Measurements from ENCODE around the gene PREX1. TPM values are rescaled to one million over a fixed set of nuclear protein-coding genes. Genes with fewer than 3 reads are reported as not detected.

PREX1 gene
- total RNA-seq, 1 donor from 2014 or later, result 248 TPM

DNA sequence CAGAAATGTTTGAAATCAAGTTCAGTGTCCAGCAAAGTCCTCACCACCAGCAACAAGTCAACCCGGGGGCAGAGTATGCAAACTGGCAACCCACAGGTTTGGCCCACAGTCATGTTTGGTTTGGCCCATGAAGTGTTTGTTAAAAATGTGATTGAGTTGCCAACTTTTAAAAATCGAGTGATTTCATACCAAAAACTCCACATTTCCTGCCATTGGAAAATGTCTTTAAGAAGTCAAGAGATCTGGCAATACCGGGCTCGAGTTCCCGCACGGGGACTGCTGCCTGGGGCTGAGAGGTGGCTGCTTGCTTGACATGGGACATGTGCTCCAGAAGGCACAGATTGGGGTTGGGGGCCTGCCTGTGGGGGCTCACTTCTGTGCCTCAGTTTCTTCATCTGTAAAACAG lies 36.1 kb downstream of the PREX1 start:
- peaks cover 85% of the 10 kb centered on the region for H3K4me1 Mint-ChIP-seq (ENCODE audit: unreplicated experiment)
- no peak for DNase-seq (ENCODE audit: low spot score)
- H3K27me3 Mint-ChIP-seq (ENCODE audit: unreplicated experiment), result peaks cover 5% of the 10 kb centered on the region
- no peak overlapping the region for H3K27ac Mint-ChIP-seq (ENCODE audit: unreplicated experiment)
- no peak overlapping the region for H3K4me3 Mint-ChIP-seq (ENCODE audit: unreplicated experiment)
- TF ChIP-seq, protein P1, sequence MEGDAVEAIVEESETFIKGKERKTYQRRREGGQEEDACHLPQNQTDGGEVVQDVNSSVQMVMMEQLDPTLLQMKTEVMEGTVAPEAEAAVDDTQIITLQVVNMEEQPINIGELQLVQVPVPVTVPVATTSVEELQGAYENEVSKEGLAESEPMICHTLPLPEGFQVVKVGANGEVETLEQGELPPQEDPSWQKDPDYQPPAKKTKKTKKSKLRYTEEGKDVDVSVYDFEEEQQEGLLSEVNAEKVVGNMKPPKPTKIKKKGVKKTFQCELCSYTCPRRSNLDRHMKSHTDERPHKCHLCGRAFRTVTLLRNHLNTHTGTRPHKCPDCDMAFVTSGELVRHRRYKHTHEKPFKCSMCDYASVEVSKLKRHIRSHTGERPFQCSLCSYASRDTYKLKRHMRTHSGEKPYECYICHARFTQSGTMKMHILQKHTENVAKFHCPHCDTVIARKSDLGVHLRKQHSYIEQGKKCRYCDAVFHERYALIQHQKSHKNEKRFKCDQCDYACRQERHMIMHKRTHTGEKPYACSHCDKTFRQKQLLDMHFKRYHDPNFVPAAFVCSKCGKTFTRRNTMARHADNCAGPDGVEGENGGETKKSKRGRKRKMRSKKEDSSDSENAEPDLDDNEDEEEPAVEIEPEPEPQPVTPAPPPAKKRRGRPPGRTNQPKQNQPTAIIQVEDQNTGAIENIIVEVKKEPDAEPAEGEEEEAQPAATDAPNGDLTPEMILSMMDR (IDR thresholded peaks at IDR 0.05; ENCODE audit: unreplicated experiment), result no peak
- no peaks in the 10 kb centered on the region for H3K9me3 Mint-ChIP-seq (ENCODE audit: unreplicated experiment)
- peaks cover 31% of the 10 kb centered on the region for H3K36me3 Mint-ChIP-seq (ENCODE audit: low read depth, unreplicated experiment)

DNA sequence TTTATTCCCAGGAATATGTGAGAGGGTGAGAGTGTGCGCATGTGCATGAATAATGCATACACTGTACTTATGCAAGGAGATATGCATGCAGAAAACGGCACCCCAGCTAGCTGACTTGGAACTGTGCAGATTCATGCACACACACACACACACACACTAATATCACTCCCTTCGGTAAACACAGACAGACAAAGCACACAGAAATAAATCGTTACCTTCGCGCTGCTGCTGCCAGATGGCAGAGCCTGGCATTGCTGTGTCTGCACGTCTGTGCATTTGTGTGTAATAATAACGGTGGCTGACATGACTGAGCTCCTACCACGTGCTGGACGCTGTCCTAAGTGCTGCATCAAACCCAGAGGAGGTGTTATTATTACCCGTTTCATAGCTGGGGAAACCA lies 36.8 kb downstream of the PREX1 start:
- Mint-ChIP-seq H3K4me3 (ENCODE audit: unreplicated experiment) (no peak overlapping the region), H3K27me3 (ENCODE audit: unreplicated experiment) (peaks cover 5% of the 10 kb centered on the region), H3K36me3 (ENCODE audit: low read depth, unreplicated experiment) (peaks cover 32% of the 10 kb centered on the region), H3K4me1 (ENCODE audit: unreplicated experiment) (peaks cover 91% of the 10 kb centered on the region), H3K9me3 (ENCODE audit: unreplicated experiment) (no peaks in the 10 kb centered on the region), H3K27ac (ENCODE audit: unreplicated experiment) (peak overlapping the region; percentile 52)
- no peak for DNase-seq (ENCODE audit: low spot score)
- TF ChIP-seq, protein P1 (IDR thresholded peaks at IDR 0.05; ENCODE audit: unreplicated experiment), result no peak

DNA sequence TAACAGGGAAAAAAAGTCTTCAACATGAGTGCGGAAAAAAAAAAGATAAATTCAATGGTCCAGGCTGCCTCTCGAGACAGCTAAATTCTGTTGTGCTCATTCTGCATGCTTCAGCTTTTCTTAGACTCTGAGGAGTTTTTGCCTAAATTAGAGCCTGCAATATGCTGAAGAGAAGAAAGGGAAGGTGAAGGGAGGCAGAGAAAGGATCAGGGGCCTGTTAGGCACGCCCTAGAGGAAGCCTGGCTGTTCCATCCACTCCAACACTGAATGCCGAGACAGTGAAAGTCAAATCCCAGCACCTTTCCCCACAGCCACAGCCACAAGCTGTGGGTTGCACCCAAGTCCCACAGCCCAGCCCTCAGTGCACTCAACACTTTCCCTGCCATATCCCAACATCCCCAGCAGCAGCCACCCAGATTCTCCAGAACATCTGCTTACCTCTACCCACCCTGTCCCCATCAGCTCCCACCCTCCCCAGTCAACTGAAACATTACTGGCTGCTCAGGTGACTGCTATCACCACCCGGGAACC lies 37.3 kb downstream of the PREX1 start:
- Mint-ChIP-seq H3K4me3 (ENCODE audit: unreplicated experiment) (peak overlapping the region; percentile 18), H3K9me3 (ENCODE audit: unreplicated experiment) (no peaks in the 10 kb centered on the region), H3K4me1 (ENCODE audit: unreplicated experiment) (peaks cover 92% of the 10 kb centered on the region), H3K27me3 (ENCODE audit: unreplicated experiment) (peaks cover 9% of the 10 kb centered on the region), H3K27ac (ENCODE audit: unreplicated experiment) (no peak overlapping the region), H3K36me3 (ENCODE audit: low read depth, unreplicated experiment) (peaks cover 37% of the 10 kb centered on the region)
- no peak for DNase-seq (ENCODE audit: low spot score)
- TF ChIP-seq, protein P1 (IDR thresholded peaks at IDR 0.05; ENCODE audit: unreplicated experiment), result no peak

DNA sequence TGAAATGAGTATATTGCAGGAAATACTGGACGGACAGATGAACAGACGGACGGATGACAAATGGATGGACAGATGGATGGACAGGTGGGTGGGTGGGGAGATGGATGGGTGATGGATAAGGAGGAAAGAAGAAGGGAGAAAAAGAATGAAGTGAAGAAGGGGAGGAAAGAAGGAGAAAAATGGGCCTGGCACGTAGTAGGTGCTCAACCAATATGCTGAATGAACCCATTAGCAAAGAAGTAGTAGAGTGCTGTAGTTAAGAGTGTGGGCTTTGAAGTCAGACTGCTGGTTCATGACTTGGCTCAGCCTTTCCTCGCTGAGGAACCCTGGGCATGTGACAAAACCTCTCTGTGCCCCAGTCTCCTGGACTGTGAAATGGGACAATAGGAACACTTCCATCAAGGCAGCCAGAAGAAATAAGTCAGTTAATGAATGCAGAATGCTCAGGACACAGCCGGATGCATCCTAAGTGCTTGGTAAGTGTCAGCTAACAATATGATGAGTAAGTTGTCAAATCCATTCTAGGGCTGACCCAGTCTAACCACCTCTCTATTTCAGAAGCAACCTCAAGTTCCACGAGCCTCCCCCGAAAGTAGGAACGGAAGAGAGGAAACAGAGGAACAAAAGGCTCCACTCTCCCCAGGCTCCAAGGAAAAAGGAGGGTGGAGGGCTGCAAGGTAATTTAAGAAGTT lies 37.9 kb downstream of the PREX1 start:
- peak overlapping the region; percentile 32 for H3K4me3 Mint-ChIP-seq (ENCODE audit: unreplicated experiment)
- H3K9me3 Mint-ChIP-seq (ENCODE audit: unreplicated experiment), result no peaks in the 10 kb centered on the region
- peaks cover 9% of the 10 kb centered on the region for H3K27me3 Mint-ChIP-seq (ENCODE audit: unreplicated experiment)
- no peak for DNase-seq (ENCODE audit: low spot score)
- peak overlapping the region; percentile 33 for H3K27ac Mint-ChIP-seq (ENCODE audit: unreplicated experiment)
- H3K36me3 Mint-ChIP-seq (ENCODE audit: low read depth, unreplicated experiment), result peaks cover 37% of the 10 kb centered on the region
- H3K4me1 Mint-ChIP-seq (ENCODE audit: unreplicated experiment), result peaks cover 86% of the 10 kb centered on the region
- TF ChIP-seq, protein P1 (IDR thresholded peaks at IDR 0.05; ENCODE audit: unreplicated experiment), result no peak

DNA sequence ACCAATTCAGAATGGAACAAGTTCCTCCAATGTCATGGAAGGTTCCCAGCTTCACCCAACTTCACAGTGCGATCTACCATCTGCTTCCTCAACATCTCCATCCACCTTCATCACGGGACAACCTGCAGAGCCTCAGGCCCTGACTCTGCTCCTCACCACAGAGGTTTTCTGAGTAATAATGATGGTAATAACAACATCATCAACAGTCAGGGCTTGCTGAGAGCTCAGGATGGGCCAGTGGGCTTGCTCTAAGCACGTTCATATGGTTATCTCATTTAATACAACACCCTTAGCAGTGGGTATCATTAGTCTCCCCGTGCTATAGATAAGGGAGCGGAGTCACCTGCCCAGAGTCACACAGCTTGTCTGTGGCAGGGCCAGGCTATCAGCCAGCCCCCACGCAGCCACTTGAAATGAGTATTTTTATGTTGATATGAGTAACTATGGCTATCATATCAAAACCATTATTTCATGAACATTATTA lies 38.6 kb downstream of the PREX1 start:
- DNase-seq (ENCODE audit: low spot score), result no peak
- Mint-ChIP-seq H3K4me1 (ENCODE audit: unreplicated experiment) (peaks cover 83% of the 10 kb centered on the region), H3K9me3 (ENCODE audit: unreplicated experiment) (no peaks in the 10 kb centered on the region), H3K27ac (ENCODE audit: unreplicated experiment) (peak overlapping the region; percentile 14), H3K36me3 (ENCODE audit: low read depth, unreplicated experiment) (peaks cover 36% of the 10 kb centered on the region), H3K4me3 (ENCODE audit: unreplicated experiment) (peak overlapping the region; percentile 53), H3K27me3 (ENCODE audit: unreplicated experiment) (peaks cover 9% of the 10 kb centered on the region)
- TF ChIP-seq, protein P1 (IDR thresholded peaks at IDR 0.05; ENCODE audit: unreplicated experiment), result no peak
